Measurements from ENCODE around the gene COL9A3.

COL9A3 gene

DNA sequence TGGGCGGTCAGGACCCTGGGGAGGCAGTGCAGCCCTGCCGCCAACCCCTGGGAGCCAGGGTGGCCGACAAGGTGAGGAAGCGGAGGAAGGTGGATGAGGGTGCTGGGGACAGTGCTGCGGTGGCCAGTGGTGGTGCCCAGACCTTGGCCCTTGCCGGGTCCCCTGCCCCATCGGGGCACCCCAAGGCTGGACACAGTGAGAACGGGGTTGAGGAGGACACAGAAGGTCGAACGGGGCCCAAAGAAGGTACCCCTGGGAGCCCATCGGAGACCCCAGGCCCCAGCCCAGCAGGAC lies 4.0 kb upstream of the COL9A3 start:
- TF ChIP-seq, protein P1, sequence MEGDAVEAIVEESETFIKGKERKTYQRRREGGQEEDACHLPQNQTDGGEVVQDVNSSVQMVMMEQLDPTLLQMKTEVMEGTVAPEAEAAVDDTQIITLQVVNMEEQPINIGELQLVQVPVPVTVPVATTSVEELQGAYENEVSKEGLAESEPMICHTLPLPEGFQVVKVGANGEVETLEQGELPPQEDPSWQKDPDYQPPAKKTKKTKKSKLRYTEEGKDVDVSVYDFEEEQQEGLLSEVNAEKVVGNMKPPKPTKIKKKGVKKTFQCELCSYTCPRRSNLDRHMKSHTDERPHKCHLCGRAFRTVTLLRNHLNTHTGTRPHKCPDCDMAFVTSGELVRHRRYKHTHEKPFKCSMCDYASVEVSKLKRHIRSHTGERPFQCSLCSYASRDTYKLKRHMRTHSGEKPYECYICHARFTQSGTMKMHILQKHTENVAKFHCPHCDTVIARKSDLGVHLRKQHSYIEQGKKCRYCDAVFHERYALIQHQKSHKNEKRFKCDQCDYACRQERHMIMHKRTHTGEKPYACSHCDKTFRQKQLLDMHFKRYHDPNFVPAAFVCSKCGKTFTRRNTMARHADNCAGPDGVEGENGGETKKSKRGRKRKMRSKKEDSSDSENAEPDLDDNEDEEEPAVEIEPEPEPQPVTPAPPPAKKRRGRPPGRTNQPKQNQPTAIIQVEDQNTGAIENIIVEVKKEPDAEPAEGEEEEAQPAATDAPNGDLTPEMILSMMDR (conservative IDR thresholded peaks at IDR 0.05; ENCODE audit: low read length), result no peak
- no peak overlapping the region for H3K4me3 ChIP-seq (ENCODE audit: low read length)
- no peak for DNase-seq (ENCODE audit: low read depth)

GRCh38 chr20:62813588-62813987 lies 3.3 kb upstream of the COL9A3 start:
- H3K4me3 ChIP-seq (ENCODE audit: low read length), result no peak overlapping the region
- no peak for DNase-seq (ENCODE audit: low read depth)
- TF ChIP-seq, protein P1 (conservative IDR thresholded peaks at IDR 0.05; ENCODE audit: low read length), result no peak

DNA sequence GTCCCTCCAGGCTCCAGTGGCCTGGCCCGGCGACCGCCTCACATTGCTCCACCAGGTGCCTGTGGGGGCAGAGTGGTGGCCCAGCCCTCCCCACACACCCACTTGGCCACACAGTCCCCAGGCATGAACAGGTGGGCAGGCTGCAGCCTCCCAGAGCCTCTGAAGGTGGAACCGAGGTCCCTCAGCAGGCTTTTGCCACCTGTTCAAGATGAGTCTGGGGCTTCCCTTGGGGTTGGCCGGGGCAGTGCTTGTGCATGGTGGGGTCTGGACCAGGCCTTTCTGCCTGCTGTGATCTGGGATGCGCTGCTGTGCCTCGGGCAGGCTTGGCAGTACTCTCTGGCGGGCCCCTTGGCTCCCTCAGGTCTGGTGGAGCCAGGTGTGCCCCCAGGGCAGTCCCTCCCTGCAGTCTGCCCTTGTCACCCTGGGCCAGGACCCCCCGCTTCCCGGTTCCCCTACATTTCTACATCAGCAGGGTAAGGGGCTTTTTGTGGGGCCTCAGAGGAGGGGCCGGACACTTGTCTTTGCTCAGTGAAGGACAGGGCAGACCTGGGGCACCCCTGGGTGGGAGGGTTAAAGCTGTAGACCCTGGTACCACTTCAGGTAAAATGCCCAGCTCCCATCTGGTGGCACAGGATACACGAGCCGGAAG lies 2.7 kb upstream of the COL9A3 start:
- DNase-seq (ENCODE audit: low read depth), result no peak
- H3K4me3 ChIP-seq (ENCODE audit: low read length), result no peak overlapping the region
- TF ChIP-seq, protein P1 (conservative IDR thresholded peaks at IDR 0.05; ENCODE audit: low read length), result no peak

- no peak overlapping the region for H3K4me3 ChIP-seq (ENCODE audit: low read length)
- no peak for DNase-seq (ENCODE audit: low read depth)
- TF ChIP-seq, protein P1 (conservative IDR thresholded peaks at IDR 0.05; ENCODE audit: low read length), result no peak
Measured at GRCh38 chr20:62814709-62815065, 2.2 kb upstream of the COL9A3 start.

GRCh38 chr20:62815066-62815991 lies 1.5 kb upstream of the COL9A3 start:
- TF ChIP-seq, protein P1 (conservative IDR thresholded peaks at IDR 0.05; ENCODE audit: low read length), result no peak
- H3K4me3 ChIP-seq (ENCODE audit: low read length), result no peak overlapping the region
- DNase-seq (ENCODE audit: low read depth), result no peak

GRCh38 chr20:62816031-62816883 lies 593 bp upstream of the COL9A3 start:
- no peak for DNase-seq (ENCODE audit: low read depth)
- peak overlapping the region; percentile 9; the same call in 1 of the 2 replicates for H3K4me3 ChIP-seq (ENCODE audit: low read length)
- TF ChIP-seq, protein P1 (conservative IDR thresholded peaks at IDR 0.05; ENCODE audit: low read length), result no peak

Measured in AG10803 (cell line).